Measurements from ENCODE around the gene PARD3B.
"Not testable (repeated sequence)": the region's sequence is repeated elsewhere in the genome, so short reads cannot be mapped to it uniquely, and the experiment has no call there.

The PARD3B gene

DNA sequence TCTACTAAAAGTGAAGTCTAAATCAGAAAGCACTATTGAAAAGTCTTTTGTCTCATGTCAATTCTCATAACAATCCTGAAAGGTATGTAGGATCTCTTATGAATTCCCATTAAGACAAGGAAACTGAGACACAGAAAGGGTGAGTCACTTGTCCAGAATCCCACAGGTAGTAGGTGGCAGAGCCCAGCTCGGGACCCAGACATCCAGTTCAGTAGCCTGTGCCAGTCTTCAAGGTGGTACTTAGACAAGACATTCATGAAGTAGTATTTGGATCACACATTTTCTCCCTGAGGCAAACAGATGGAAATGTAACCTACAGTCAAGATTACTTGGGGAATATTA lies 14.8 kb upstream of the PARD3B start:
- no peak for TF ChIP-seq GATA1 (IDR thresholded peaks at IDR 0.05; ENCODE audit: low read depth, low read length)
- TF ChIP-seq POLR2A (IDR thresholded peaks at IDR 0.05; ENCODE audit: low read length) = no peak
- no peak for DNase-seq

DNA sequence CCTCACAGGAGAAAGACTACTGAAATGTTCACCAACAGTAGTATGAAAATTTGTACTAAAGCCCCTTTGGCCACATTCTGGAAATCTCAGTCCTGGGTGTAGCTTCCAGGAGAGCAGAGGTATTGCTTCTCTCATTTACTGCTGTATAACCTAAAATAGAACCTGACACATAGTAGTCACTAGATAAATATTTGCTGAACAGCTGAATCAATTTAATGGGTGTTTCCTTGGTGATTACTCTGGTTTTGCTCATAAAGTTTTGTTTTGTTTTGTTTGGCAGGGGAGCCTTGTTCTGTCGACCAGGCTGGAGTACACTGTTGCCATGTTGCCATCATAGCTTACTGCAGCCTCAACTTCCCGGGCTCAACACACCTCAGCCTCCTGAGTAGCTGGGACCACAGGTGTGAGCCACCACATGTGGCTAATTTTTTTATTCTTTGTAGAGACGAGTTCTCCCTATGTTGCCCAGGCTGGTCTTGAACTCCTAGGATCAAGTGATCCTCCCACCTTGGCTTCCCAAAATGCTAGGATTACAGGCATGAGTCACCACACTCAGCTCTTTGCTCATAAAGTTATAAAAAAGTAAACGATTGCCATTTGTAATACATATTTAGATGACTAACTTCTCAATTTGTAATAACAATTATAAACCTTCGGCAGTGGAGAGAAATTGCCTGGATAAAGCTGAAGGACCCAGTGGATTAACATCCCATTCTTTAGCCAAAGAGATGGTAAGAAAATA lies 11.5 kb upstream of the PARD3B start:
- TF ChIP-seq POLR2A (IDR thresholded peaks at IDR 0.05; ENCODE audit: low read length) (no peak), GATA1 (IDR thresholded peaks at IDR 0.05; ENCODE audit: low read depth, low read length) (no peak)
- DNase-seq = no peak

DNA sequence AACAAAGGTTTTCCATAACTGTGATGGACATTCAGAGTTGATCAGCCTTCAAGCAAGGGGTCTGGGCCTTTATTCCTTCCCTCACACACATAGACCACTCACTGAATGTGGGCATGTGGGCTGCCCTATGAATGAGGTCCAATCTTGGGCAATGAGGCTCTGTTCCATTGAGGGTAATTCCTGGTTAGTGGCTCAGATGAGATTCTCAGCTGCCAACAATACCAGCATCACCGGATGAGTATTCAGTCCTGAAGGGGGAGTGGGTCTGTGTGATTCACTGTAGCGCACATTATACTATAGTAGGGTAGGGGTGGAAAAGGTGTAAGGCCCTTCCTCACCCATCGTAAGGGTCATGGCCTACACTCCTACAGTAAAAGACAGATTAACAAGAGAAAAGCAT lies 9.9 kb upstream of the PARD3B start:
- no peak for TF ChIP-seq GATA1 (IDR thresholded peaks at IDR 0.05; ENCODE audit: low read depth, low read length)
- no peak for TF ChIP-seq POLR2A (IDR thresholded peaks at IDR 0.05; ENCODE audit: low read length)
- no peak for DNase-seq

DNA sequence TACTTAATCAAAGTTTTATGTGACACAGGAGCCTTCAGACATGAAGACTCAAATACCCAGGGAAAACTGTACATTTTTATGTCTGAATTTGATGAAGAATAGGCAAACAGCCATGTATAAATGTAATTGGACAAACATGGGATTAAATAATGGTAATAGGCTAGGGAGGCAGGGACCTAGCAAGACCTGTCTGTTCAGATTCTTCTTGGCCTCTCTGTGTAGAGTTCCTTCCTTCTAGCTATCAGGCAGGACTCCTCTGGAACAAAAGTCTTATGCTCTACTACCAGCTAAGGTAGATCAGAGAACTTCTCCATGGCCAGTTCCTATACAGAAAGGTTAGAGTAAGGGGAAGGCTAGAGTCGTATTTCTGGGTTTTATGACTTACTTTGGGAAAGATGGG lies 9.5 kb upstream of the PARD3B start:
- TF ChIP-seq GATA1 (IDR thresholded peaks at IDR 0.05; ENCODE audit: low read depth, low read length) = no peak
- no peak for TF ChIP-seq POLR2A (IDR thresholded peaks at IDR 0.05; ENCODE audit: low read length)
- DNase-seq = no peak

DNA sequence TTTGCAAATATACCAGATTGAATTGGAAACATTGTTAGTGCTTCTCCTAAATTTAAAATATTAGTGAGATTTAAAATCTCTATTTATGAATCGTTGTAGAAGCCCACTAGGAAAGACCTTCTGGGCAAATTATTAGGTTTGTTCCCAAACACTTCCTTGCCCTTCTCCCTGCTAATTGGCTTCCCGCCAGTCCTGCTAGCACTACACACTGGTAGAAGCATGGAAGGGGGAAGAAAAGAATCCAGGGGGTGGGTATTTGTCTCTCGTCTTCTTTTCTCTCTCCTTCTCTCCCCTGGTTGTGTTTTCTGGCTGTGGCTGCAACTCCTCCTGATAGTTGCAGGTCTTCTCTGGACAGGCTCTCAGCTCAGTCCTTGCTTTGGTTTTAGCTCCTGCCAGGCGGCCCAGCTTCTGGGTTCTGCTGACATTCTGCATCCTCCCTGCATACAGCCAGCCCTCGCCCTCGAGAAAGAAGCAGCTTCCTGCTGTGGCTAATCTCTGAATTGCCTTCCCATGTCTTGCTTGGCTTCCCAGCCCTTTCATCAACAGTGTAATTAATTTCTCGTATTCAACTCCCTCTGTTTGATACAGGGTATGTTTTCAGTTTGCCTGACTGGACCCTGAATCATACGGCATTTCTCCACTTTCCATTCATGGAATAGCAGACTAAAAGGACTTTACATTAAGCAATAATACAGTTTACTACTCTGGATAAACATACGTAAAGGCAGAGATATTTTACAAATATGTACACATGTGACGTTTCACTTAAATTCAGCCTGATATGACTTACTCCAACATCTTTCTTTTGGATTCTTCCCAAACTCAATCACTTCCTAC lies 6.9 kb upstream of the PARD3B start:
- TF ChIP-seq GATA1 (IDR thresholded peaks at IDR 0.05; ENCODE audit: low read depth, low read length) (no peak), POLR2A (IDR thresholded peaks at IDR 0.05; ENCODE audit: low read length) (no peak)
- no peak for DNase-seq

DNA sequence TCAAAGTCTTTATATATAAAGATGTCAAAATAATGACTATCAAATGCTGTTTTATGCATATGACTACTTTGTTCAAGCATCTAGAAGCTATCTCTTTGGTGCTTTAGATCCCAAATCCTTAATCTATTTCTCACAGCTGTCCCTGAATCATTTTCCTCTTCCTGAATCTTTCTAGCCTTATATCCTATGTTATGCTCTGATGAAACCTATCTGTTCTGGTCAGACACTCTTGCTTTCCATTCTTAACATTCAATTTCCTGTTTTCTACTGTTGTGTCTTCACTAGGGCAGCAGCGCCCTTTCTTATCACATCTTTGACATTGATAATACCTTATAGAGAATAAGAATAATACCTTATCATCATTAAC lies 6.3 kb upstream of the PARD3B start:
- DNase-seq = no peak

DNA sequence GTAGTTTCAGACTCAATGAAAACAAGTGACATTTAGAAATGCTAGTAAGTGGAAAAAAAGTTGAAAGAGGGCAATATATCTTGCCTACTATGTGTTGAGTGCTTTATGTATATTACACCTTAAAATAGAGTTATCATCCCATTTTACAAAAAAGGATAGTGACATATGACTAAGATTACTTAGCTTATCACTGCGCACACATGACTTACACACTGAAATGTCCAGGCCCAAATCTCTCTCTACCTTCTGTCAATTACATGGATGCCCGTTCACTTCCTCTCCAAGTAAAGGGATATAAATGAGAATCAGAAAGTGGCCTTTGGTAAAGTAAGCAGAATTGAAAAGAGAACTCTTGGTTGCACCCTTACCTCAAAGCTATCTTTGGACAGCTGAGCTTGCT lies 3.6 kb upstream of the PARD3B start:
- no peak for DNase-seq
- TF ChIP-seq POLR2A (IDR thresholded peaks at IDR 0.05; ENCODE audit: low read length) = no peak
- no peak for TF ChIP-seq GATA1 (IDR thresholded peaks at IDR 0.05; ENCODE audit: low read depth, low read length)

More for the DNA sequence above, 6.3 kb upstream of the PARD3B start:
- TF ChIP-seq GATA1 (IDR thresholded peaks at IDR 0.05; ENCODE audit: low read depth, low read length) (no peak), POLR2A (IDR thresholded peaks at IDR 0.05; ENCODE audit: low read length) (no peak)

DNA sequence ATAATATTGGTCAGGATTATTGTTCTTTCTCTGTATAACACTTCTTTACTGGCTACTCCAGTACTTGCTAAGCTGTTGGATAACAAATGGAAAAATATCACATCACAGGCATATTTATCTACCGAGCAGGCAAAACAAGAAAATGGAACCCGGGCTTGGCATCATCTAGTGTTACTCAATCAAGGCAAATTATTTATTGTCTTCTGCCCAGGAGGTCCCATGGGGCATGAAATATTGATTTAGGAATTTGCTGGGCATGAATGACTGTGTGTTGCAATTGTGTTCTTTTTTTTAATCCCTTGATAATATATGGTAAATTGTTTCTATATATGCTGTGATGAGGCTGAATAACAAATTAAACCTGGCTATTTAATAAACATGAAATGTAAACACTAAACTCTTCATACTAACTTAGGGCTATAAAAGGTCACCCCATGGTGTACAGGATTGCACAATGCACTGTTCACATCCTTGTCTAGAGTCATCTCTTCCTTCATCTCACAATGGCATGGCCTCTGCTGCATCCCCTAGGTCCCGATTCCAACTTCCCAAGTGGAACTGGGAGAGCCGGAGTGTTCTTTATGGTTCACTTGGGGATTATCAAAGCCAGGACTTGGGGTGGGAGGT lies 2.2 kb upstream of the PARD3B start:
- TF ChIP-seq GATA1 (IDR thresholded peaks at IDR 0.05; ENCODE audit: low read depth, low read length) = no peak
- no peak for TF ChIP-seq POLR2A (IDR thresholded peaks at IDR 0.05; ENCODE audit: low read length)
- no peak for DNase-seq

DNA sequence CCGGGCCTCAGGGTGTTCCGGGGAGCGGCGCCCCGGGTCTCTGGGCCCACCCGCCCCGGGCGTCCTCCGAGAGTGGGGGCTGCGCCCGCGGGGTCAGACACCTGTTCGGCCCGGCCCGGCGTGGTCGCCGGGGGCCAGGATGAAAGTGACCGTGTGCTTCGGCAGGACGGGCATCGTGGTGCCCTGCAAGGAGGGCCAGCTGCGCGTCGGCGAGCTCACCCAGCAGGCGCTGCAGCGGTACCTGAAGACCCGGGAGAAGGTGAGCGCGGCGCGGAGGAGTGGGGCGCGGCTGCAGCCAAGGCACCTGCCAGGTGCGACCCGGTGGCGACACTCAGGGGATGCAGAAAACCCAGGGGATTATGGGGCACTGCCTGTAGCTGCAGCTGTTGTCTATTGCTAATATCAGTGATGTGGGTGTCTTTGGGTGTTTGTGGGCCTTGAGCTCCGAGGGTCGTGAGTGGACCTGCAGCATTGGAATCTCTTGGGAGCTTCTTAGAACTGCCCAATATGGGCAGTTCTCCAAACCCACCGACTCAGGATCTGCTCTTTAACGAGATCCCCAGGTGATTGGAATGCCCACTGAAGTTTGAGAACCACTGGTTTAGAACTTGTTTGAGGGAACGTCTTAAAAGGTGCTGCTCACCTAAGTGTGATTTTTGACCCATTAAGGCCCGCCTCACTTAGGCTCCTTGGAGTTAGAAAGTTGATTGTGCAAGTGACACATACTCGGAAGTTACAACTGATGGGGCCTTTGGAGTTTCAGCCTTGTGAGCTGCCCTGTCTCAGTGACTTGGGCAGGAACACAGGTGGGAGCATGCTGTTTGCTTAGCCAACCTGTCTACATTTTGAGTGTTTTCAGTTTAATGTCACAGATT lies 823 bp downstream of the PARD3B start:
- no peak for TF ChIP-seq GATA1 (IDR thresholded peaks at IDR 0.05; ENCODE audit: low read depth, low read length)
- TF ChIP-seq POLR2A (IDR thresholded peaks at IDR 0.05; ENCODE audit: low read length) = no peak
- DNase-seq = no peak

DNA sequence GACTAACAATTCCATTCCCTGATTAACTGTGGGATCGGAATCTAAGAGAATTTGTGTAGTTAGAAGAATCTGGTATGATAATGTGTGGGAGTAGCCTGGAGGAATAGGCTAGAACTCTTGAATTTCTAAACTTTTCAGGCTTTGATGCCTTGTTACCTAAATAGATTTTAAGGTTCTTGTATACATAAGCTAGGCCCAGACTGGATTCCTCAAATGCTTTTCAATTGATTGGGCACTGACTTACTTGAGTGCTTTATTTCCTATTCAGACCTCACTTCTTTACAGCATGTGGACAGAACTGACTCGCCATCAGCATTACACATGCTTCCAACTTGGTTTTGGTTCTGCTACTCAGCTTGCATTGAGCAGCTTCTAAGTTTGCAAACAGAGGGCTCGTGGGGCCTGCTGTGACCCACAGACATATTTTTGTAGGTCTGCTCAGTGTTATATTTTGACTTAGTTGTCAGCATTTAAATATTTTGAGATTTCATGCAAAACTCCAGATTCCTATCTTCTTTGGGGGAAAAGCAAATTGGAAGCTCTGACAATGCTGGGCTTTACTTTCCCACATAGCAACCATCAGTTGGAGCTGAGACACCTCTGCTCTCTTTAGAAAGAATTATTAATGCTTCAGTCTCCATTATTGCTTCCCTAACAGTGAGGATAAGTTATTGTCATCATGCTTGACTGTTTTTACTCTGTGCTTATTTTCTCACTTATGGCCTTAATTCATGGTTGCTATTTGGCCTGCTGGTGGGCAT lies 5.7 kb downstream of the PARD3B start:
- no peak for TF ChIP-seq POLR2A (IDR thresholded peaks at IDR 0.05; ENCODE audit: low read length)
- no peak for TF ChIP-seq GATA1 (IDR thresholded peaks at IDR 0.05; ENCODE audit: low read depth, low read length)
- no peak for DNase-seq

DNA sequence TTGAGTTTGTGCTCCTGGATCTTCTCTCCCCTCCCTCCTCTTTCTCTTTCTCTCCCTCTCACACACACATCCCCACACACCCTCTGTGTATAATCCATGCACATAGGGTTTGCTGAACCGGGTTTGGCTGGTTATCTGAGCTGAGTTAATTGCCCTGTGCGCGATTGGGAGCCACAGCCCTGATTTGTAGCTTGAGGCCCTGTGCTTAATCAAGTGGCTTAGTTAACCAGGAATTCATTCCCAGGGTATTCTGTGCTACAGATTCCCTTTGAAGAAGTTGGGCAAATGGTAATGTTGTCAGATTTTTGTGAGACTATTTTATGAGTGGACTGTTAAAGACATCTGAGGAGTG lies 6.2 kb downstream of the PARD3B start:
- TF ChIP-seq POLR2A (IDR thresholded peaks at IDR 0.05; ENCODE audit: low read length) (no peak), GATA1 (IDR thresholded peaks at IDR 0.05; ENCODE audit: low read depth, low read length) (no peak)
- DNase-seq = no peak

DNA sequence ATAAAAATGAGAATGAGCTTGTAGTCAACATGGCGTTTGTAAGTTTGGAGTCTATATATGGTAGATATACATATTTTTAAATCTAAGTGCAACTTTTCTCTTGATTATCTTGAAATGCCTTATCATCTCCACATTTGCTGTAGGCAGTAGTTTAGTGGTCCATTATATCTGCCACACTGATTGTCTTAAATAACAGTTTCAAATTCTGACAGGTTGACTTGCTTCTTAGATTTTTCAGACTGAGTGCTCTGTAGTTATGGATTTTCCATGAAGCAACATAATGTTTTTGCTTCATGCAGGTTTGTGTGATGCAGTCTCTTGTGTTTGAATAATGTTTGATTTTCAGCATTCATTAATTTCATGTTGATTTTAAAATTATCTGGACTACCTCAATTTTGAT lies 12.3 kb downstream of the PARD3B start:
- no peak for DNase-seq
- TF ChIP-seq POLR2A (IDR thresholded peaks at IDR 0.05; ENCODE audit: low read length) (no peak), GATA1 (IDR thresholded peaks at IDR 0.05; ENCODE audit: low read depth, low read length) (no peak)

DNA sequence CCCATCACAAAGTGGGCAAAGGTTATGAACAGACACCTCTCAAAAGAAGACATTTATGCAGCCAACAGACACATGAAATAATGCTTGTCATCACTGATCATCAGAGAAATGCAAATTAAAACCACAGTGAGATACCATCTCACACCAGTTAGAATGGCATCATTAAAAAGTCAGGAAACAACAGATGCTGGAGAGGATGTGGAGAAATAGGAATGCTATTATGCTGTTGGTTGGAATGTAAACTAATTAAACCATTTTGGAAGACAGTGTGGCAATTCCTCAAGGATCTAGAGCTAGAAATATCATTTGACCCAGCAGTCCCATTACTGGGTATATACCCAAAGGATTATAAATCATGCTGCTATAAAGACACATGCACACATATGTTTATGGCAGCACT lies 14.1 kb downstream of the PARD3B start:
- DNase-seq = not testable (repeated sequence)

All from erythroblast (primary cell).